GM18499 (cell line): ENCODE results near the gene DOC2A.
"Not testable (repeated sequence)": the region's sequence is repeated elsewhere in the genome, so short reads cannot be mapped to it uniquely, and the experiment has no call there.

ENCODE experiments used
- ATAC-seq: cut with Tn5 transposase; IDR thresholded peaks from one replicate; pipeline ENCODE4 v1.9.1; 2021; ENCODE audit warnings: moderate number of reproducible peaks; ENCODE audit not compliant: insufficient read depth, unreplicated experiment

Gene DOC2A

DNA sequence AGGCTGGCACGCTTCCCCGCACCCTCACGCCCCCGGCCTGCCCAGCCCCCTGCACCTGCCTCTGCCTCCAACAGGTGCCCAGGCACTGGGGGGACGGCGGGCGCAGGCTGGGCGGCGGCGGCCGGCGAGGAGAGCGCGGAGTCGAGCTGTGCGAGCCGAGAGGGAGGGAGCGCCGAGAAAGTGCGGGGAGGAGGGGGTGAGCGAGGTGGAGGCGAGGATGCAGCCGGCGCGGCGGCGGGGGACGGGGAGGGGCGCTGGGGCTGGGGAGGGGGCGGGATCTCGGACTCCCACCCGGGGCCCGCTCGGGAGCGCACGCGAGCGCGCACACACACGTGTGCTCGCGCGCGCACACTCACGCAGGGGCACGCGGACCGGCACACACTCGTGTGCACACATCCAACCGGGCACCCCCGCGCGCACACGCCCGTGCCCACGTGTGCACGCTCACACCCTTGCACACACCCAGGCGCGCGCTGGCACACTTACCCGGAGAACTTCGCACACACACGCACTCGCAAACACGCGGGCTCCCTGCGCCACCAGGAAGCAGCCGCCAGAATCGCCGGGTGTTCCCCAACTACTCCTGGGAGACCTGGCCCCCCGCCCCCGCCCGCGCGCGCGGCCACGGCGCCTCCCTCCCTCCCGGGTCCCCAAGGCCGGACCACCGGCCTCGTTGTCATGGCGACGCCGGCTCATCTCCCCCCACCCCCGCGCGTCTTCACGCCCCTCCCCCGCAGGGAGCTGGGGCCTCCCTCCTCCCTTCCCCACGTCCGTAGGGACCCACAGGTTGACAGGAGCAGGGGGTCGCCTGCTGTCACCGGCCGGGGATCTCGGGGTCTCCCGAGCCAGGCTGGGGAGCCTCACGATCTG lies at the start of gene DOC2A:
Gene DOC2A, minus strand, starts transcription at position 184 of the 870 bp plus-strand sequence. CDS start 805 bp downstream, outside the sequence.
- ATAC-seq, result no peak

- no peak for ATAC-seq
Measured at GRCh38 chr16:30060346-30060745, 49.5 kb upstream of the DOC2A start.

DNA sequence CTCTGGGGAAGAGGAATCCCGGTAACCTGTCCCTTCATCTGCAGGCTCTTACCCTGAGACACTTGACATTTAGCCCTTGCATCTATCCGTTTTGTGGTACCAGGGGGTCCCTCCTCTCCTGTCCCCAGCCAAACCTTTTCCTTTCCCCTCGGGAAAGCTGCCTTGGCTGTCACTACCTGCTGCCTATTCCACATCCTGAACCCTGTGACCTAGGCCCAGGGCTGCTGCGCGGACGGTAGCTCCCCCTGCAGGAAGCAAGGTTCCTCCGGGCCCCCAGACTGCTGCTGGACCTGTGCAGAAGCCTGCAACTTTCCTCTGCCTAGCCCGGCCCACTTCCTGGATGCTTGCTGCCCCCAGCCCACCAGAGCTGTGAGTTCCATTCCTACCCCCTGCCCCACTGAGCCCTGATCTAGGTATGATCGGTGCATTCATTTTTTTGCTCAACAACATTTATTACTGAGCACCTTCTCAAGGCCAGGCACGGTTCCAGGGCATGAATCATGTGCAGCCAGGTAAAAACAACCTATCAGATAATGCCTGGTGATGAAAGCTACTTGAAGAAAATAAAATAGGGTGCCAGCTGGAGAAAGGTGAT lies 44.2 kb upstream of the DOC2A start:
- ATAC-seq, result no peak

- ATAC-seq, result no peak
Measured at GRCh38 chr16:30054451-30054850, 43.6 kb upstream of the DOC2A start.

DNA sequence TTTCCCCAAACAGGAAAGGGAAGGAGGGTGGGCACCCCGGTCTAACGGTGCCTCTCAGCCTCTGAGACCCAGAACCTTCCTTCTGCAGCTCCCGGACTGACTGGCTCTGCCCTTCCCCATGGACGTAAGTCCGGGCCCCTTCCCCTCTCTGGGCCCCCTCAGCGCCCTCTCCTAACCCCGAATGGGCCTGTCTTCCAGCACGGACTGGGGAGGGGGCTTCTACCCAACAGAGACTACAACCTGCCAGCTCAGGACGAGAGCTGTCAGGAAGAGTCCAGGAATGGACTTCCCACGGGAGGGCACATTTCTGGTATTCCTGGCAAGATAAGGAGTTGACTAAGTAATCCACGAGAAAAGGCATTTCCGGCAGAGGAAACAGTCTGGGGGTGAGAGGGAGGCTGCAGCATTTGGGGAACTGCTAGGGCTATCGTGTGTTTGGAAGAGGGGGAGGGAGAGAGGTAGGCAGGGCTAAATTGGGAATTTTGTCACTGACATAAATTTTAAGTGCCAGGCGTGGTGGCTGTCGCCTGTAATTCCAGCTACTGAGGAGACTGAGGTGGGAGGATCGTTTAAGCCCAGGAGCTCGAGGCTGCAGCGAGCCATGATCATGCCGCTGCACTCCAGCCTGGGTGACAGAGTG lies 42.7 kb upstream of the DOC2A start:
- no peak for ATAC-seq

GRCh38 chr16:30052671-30053372 lies 42.0 kb upstream of the DOC2A start:
- ATAC-seq, result no peak

GRCh38 chr16:30051518-30051917 lies 40.7 kb upstream of the DOC2A start:
- ATAC-seq, result no peak

DNA sequence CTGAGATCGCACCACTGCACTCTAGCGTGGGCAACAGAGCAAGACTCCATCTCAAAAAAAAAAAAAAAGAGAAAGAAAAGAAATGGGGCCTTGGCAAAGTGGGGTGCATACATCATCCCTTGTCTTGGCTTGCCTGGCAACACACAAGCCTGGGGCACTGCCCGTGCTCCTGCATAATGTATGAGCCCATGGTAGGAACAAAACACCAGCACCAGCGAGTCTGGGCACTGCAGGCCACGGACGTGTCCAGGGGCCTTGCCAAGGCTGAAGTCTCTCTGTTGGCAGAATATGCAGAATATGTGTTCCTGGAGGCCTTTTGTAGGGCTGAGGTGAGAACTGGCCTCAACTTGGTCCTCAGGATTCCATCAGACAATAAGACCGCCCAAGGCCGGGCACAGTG lies 39.0 kb upstream of the DOC2A start:
- ATAC-seq, result no peak

DNA sequence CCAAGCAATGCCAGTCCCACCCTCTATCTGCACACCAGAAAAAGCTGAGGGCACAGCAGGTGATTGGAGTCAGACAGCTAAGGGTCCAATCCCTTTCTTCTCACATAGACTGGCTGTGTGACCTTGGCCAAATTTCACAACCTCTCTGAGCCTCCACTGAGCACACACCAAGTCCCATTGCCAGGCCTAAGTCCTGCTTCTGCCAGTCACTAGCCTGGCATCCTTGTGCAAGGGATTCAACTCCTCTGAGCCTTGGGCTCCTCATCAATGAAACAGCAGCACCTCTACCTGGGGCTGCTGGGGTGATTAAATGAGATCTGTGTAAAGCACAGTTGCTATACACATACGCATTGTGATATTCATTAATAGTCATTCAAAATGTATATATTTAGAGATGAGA lies 35.8 kb upstream of the DOC2A start:
- no peak for ATAC-seq

- no peak for ATAC-seq
Measured at GRCh38 chr16:30046178-30046577, 35.4 kb upstream of the DOC2A start.

- no peak for ATAC-seq
Measured at GRCh38 chr16:30041841-30042240, 31.0 kb upstream of the DOC2A start.

GRCh38 chr16:30040690-30041089 lies 29.9 kb upstream of the DOC2A start:
- not testable (repeated sequence) for ATAC-seq

- ATAC-seq, result no peak
Measured at GRCh38 chr16:30040221-30040620, 29.4 kb upstream of the DOC2A start.

GRCh38 chr16:30033270-30033669 lies 22.4 kb upstream of the DOC2A start:
- ATAC-seq, result no peak

- ATAC-seq, result no peak
Measured at GRCh38 chr16:30032083-30032819, 21.4 kb upstream of the DOC2A start.

GRCh38 chr16:30031477-30031918 lies 20.7 kb upstream of the DOC2A start:
- ATAC-seq, result no peak

DNA sequence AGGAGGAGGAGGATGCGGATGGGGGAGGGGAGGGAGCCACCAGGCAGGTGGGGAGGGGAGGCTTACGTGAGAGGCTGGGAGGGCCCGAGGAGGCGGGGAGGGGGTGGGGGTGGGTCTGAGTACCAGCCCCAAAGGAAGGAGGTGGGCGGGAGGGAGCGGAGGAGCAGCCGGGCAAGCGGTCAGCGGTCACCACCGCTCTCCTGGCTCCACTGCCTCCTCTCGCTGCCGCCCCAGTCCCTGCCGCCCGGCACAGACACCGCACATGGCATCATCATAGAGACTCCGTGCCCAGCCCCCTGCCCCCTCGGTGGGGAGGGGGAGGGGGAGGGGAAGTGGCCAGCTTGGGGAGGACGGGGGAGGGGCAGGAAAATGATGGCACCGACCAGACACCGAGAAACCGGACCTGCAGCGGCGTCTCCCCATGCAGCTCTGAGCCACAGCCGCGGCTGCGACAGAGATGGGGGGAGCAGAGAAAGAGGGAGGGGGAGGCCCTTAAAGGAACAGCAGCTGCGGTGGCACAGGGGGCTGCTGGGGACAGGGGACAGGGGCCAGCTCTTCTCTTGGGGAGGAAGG lies 20.1 kb upstream of the DOC2A start, which contains the start of gene TLCD3B:
Gene TLCD3B, minus strand, starts transcription at position 431 of the 573 bp plus-strand sequence. CDS start 744 bp downstream, outside the sequence.
- ATAC-seq, result no peak

DNA sequence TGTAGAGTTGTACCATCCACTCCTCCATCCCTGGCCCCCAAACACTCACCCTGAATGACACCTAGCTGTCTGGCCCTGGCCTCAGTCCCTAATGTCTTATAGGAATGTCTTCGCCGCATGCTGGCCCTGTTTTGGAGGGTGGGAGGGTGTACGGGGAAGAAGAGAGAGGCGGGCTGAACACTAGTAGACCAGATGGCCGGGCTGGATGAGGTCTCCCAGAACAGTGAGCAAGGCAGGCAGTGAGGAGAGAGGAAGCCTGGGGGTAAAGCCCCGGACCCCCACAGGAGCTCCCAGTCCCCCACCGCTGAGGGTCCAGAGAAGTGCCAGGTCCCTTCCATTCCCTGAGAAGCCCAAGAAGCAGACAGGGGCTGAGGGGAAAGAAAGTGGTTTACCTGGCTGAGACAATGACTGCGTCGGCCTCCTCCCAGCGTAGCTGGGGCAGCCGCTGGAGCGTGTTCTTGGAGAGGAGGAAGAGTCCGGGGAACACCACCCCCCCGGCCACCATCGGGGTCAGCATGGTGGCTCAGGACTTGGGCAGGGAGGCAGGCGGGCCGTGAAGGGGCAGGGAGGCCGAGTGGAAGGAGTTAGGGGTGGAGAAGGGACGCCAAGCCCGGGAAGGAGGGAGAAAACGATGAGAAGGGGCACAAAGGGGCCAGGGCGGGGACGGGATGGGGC lies 19.3 kb upstream of the DOC2A start:
- ATAC-seq, result no peak
